H1 (cell line): Measurements from ENCODE around the gene ZNF20. TPM values are rescaled to one million over a fixed set of nuclear protein-coding genes. Genes with fewer than 3 reads are reported as not detected.

Source experiments
- CTCF ChIA-PET: fragments of 300-600 bp; sonication (Branson Sonifier 250); formaldehyde crosslinking; loops from one replicate; lab custom pipeline; 2021; ENCODE audit not compliant: partially characterized antibody; lab: Charles Lee
- POLR2A ChIA-PET: fragments of 300-600 bp; sonication (Branson Sonifier 250); formaldehyde crosslinking; loops from one replicate; lab custom pipeline; 2021; ENCODE audit warnings: inconsistent platforms; ENCODE audit not compliant: partially characterized antibody; lab: Charles Lee
- DNase-seq, 2 experiments: peaks; one replicate each; pipeline versions ENCODE4 v3.0.0 to v3.0.0-alpha.2; 2010 to 2022; ENCODE audit warnings: low spot score in 2 of 2, low read depth in 1 of 2, mixed read lengths in 1 of 2
- FAIRE-seq: peaks from 2 replicates; lab custom pipeline; 2011; peaks lifted over from hg19 to GRCh38; lab: Jason Lieb, UNC
- H2AFZ ChIP-seq: 2 replicates; pipeline ENCODE4 v1.8.1; 2012; ENCODE audit warnings: low read length, inconsistent platforms
- H2AK5ac ChIP-seq: 2 replicates; pipeline ENCODE4 v1.6.1; 2013; ENCODE audit warnings: low read depth, low read length
- H2BK120ac ChIP-seq: replicated peaks from 2 replicates; pipeline ENCODE3; 2013; ENCODE audit warnings: low read depth, low read length, inconsistent platforms
- H2BK12ac ChIP-seq: 2 replicates; pipeline ENCODE4 v1.6.1; 2013; ENCODE audit warnings: low read depth, low read length
- H2BK15ac ChIP-seq: 2 replicates; pipeline ENCODE4 v1.6.1; 2013; ENCODE audit warnings: low read length
- H2BK20ac ChIP-seq: 2 replicates; pipeline ENCODE4 v1.6.1; 2013; ENCODE audit warnings: low read length
- H2BK5ac ChIP-seq: 2 replicates; pipeline ENCODE4 v1.6.1; 2013; ENCODE audit warnings: low read depth, low read length
- H3K14ac ChIP-seq: 2 replicates; pipeline ENCODE4 v1.6.1; 2013; ENCODE audit warnings: inconsistent platforms; ENCODE audit not compliant: insufficient read length
- H3K18ac ChIP-seq: 2 replicates; pipeline ENCODE4 v1.6.1; 2013; ENCODE audit warnings: low read length; ENCODE audit errors: extremely low read depth
- H3K23ac ChIP-seq: 2 replicates; pipeline ENCODE4 v1.6.1; 2013; ENCODE audit warnings: inconsistent platforms; ENCODE audit not compliant: insufficient read length
- H3K23me2 ChIP-seq: 2 replicates; pipeline ENCODE4 v1.6.1; 2013; ENCODE audit warnings: low read depth, low read length
- H3K27ac ChIP-seq: 2 replicates; pipeline ENCODE4 v1.6.1; 2011; ENCODE audit warnings: low read depth, low read length, inconsistent platforms
- H3K27me3 ChIP-seq, 4 experiments: replicated peaks in 1 of 4; 1 replicate in 1 of 4; 2 replicates in 3 of 4; pipeline versions ENCODE4 v1.6.1 to v1.8.1; 2011 to 2013; ENCODE audit warnings: low read length in 3 of 4, mild to moderate bottlenecking in 3 of 4, inconsistent platforms in 2 of 4, mixed read lengths in 2 of 4, moderate library complexity in 1 of 4; ENCODE audit not compliant: control insufficient read depth in 3 of 4, insufficient read depth in 3 of 4; ENCODE audit errors: extremely low read depth in 1 of 4
- H3K36me3 ChIP-seq, 4 experiments: 2 replicates each; pipeline versions ENCODE4 v1.6.1 to v1.8.1; 2011 to 2013; ENCODE audit warnings: mild to moderate bottlenecking in 4 of 4, low read length in 3 of 4, moderate library complexity in 2 of 4, control low read depth in 1 of 4, inconsistent platforms in 1 of 4; ENCODE audit not compliant: insufficient read depth in 4 of 4, control insufficient read depth in 2 of 4
- H3K4ac ChIP-seq: replicated peaks from 2 replicates; pipeline ENCODE3; 2013; ENCODE audit warnings: low read length, low read depth, mixed read lengths, inconsistent platforms; ENCODE audit not compliant: insufficient read length
- H3K4me1 ChIP-seq, 4 experiments: replicated peaks in 1 of 4; 1 replicate in 1 of 4; 2 replicates in 3 of 4; pipeline versions ENCODE4 v1.6.1 to v1.8.1; 2011 to 2013; ENCODE audit warnings: low read length in 3 of 4, inconsistent platforms in 2 of 4, mixed read lengths in 1 of 4; ENCODE audit not compliant: insufficient read depth in 4 of 4, control insufficient read depth in 3 of 4
- H3K4me2 ChIP-seq, 2 experiments: 2 replicates each; pipeline versions ENCODE4 v1.6.1 to v1.8.1; 2011 to 2013; ENCODE audit warnings: low read depth in 2 of 2, low read length in 2 of 2, control low read depth in 1 of 2, inconsistent platforms in 1 of 2, mild to moderate bottlenecking in 1 of 2; ENCODE audit not compliant: insufficient read depth in 1 of 2
- H3K4me3 ChIP-seq, 4 experiments: fragments of 200-600, 300-600 bp in 1 of 4; sonication (generic), shearing (Covaris generic), sonication (Bioruptor Twin) in 1 of 4; 2 replicates each; pipeline versions ENCODE4 v1.5.1 to v1.8.1; 2011 to 2016; ENCODE audit warnings: low read length in 4 of 4, low read depth in 3 of 4, control low read depth in 2 of 4, inconsistent platforms in 2 of 4, mild to moderate bottlenecking in 2 of 4, mixed read lengths in 1 of 4, moderate library complexity in 1 of 4; ENCODE audit not compliant: insufficient read depth in 2 of 4; ENCODE audit errors: extremely low read depth in 1 of 4
- H3K56ac ChIP-seq: replicated peaks from 2 replicates; pipeline ENCODE3; 2013; ENCODE audit warnings: low read depth, mild to moderate bottlenecking, mixed read lengths, low read length, inconsistent platforms; ENCODE audit not compliant: insufficient read length
- H3K79me1 ChIP-seq: 2 replicates; pipeline ENCODE4 v1.6.1; 2013; ENCODE audit warnings: low read depth, low read length, control low read depth
- H3K79me2 ChIP-seq, 2 experiments: 2 replicates each; pipeline versions ENCODE4 v1.6.1 to v1.8.1; 2012 to 2013; ENCODE audit warnings: low read length in 2 of 2, mild to moderate bottlenecking in 2 of 2, inconsistent platforms in 1 of 2; ENCODE audit not compliant: insufficient read depth in 2 of 2, control insufficient read depth in 1 of 2
- H3K9ac ChIP-seq, 4 experiments: replicated peaks in 1 of 4; 1 replicate in 1 of 4; 2 replicates in 3 of 4; pipeline versions ENCODE4 v1.6.1 to v1.8.1; 2011 to 2013; ENCODE audit warnings: low read depth in 3 of 4, low read length in 3 of 4, control low read depth in 2 of 4, mild to moderate bottlenecking in 2 of 4, moderate library complexity in 2 of 4, inconsistent platforms in 1 of 4; ENCODE audit errors: extremely low read depth in 1 of 4
- H3K9me3 ChIP-seq, 2 experiments: 2 replicates each; pipeline versions ENCODE4 v1.6.1 to v1.8.1; 2012 to 2013; ENCODE audit warnings: mild to moderate bottlenecking in 2 of 2, moderate library complexity in 2 of 2, control low read depth in 1 of 2, inconsistent platforms in 1 of 2, low read depth in 1 of 2, low read length in 1 of 2, mixed read lengths in 1 of 2; ENCODE audit not compliant: insufficient read depth in 2 of 2
- H4K20me1 ChIP-seq, 2 experiments: replicated peaks in 1 of 2; 2 replicates each; pipeline versions ENCODE3 to v1.8.1; 2011 to 2013; ENCODE audit warnings: inconsistent platforms in 2 of 2, low read length in 2 of 2, mild to moderate bottlenecking in 1 of 2; ENCODE audit not compliant: insufficient read depth in 2 of 2, control insufficient read depth in 1 of 2
- H4K5ac ChIP-seq: 2 replicates; pipeline ENCODE4 v1.6.1; 2013; ENCODE audit warnings: low read length, low read depth, mixed read lengths, inconsistent platforms; ENCODE audit not compliant: insufficient read length
- H4K8ac ChIP-seq: 2 replicates; pipeline ENCODE4 v1.8.0; 2013; ENCODE audit warnings: mild to moderate bottlenecking, moderate library complexity, low read length, inconsistent platforms; ENCODE audit not compliant: insufficient read depth; ENCODE audit errors: extremely low read depth
- H4K91ac ChIP-seq: replicated peaks from 2 replicates; pipeline ENCODE3; 2013; ENCODE audit warnings: low read length, mixed read lengths, inconsistent platforms; ENCODE audit not compliant: insufficient read length
- E2F6 ChIP-seq: IDR thresholded peaks from 2 replicates; pipeline ENCODE4 v1.6.1; 2012; ENCODE audit warnings: inconsistent platforms
- EP300 ChIP-seq, 2 experiments: IDR thresholded peaks; 1 replicate in 1 of 2; 2 replicates in 1 of 2; pipeline ENCODE4 v1.6.1; 2011 to 2012; ENCODE audit warnings: low read depth in 2 of 2, low read length in 2 of 2, mild to moderate bottlenecking in 2 of 2, borderline replicate concordance in 1 of 2, inconsistent platforms in 1 of 2, moderate library complexity in 1 of 2
- WGBS, 2 experiments: shearing (Covaris generic) in 1 of 2; methylation state at CpG; one replicate each; pipeline versions ENCODE4 v1.1.6 to v1.1.7; 2013 to 2015; ENCODE audit warnings: low lambda C conversion rate in 2 of 2, mixed read lengths in 2 of 2, inconsistent platforms in 1 of 2, low coverage in 1 of 2, missing lambda C conversion rate in 1 of 2; ENCODE audit not compliant: insufficient replicate concordance in 2 of 2, insufficient coverage in 1 of 2, insufficient read length in 1 of 2; ENCODE audit errors: extremely low coverage in 1 of 2, missing lambda C conversion rate in 1 of 2; 5-methylcytosine and 5-hydroxymethylcytosine counted together
- polyA plus RNA-seq, 7 experiments: library from polyadenylated mRNA; depleted of rRNA in 3 of 7; stranded (reverse) in 5 of 7; unstranded in 2 of 7; fragments of >200 nt in 5 of 7; fragments of 200-250 nt in 2 of 7; gene quantifications; 1 replicate in 5 of 7; 2 replicates in 1 of 7; 4 replicates in 1 of 7; pipeline versions ENCODE4 v1.2.1 to v1.2.3, GENCODE V29; 2011 to 2013; ENCODE audit warnings: missing spikeins in 2 of 7, mixed read lengths in 2 of 7
- total RNA-seq: library from RNA; stranded (reverse); fragmentation: NEBNext Ultra II Directional; extraction: Animal tissue kit (Norgen Biotek cat#: 25700); gene quantifications from 2 replicates; pipeline ENCODE4 v1.2.1, GENCODE V29; 2021

Gene ZNF20
- total and polyA plus RNA-seq, 2 of the 8 experiments (the other 6 are each of a cell fraction or from before 2014, with no cell fraction given) = 1.6 to 9.0 TPM

GRCh38 chr19:12092956-12093355, 47.2 kb downstream of the ZNF20 start:
- Histone ChIP-seq H3K36me3 (peaks cover 2 to 33% (median 17%) of the 10 kb centered on the region in 4 experiments; a peak in 6 of 8 replicates), H3K9me3 (peaks cover 4 to 10% of the 10 kb centered on the region in 2 experiments; a peak in 2 of 4 replicates), H3K18ac (no peak overlapping the region; the same call in 1 of the 2 replicates), H3K79me2 (peaks cover 0 to 42% of the 10 kb centered on the region in 2 experiments; a peak in 3 of 4 replicates), H2BK12ac (no peak overlapping the region), H2BK5ac (no peak overlapping the region; the same call in 1 of the 2 replicates), H2BK120ac (no peak overlapping the region), H3K4me2 (peak overlapping the region; percentile 79 to 90), H3K79me1 (peaks cover 3% of the 10 kb centered on the region; the same call in 1 of the 2 replicates), H3K23me2 (0 out of 2 replicates have a peak, but pooled peaks cover 2% of the 10 kb centered on the region), H3K27me3 (no peaks in the 10 kb centered on the region), H2BK15ac (no peak overlapping the region), H3K14ac (no peak overlapping the region), H3K9ac (peak overlapping the region; percentile 89 to 94 (median 91)), H3K4me3 (peak overlapping the region; percentile 62 to 93 (median 76)), H3K4ac (no peak overlapping the region), H2AFZ (no peak overlapping the region), H4K91ac (no peak overlapping the region), H3K56ac (no peak overlapping the region), H4K5ac (no peak overlapping the region), H4K8ac (no peak overlapping the region; the same call in 1 of the 2 replicates), H3K4me1 (no peaks in the 10 kb centered on the region; a peak in 1 of 7 replicates), H2BK20ac (no peak overlapping the region), H4K20me1 (no peaks in the 10 kb centered on the region), H3K27ac (no peak overlapping the region), H2AK5ac (no peak overlapping the region), H3K23ac (no peak overlapping the region)
- WGBS, 2 experiments = 44% methylated on average over 4 of the region's 10 CpGs; no CpG with 5 or more reads in 1 of the 2 experiments
- ChIA-PET CTCF (interaction anchor here (1.1 to 3.2 kb wide), 4 partner anchors 10 to 48 kb away, joined by 3 to 28 read pairs (median 13); partner anchors contain the start of gene ZNF20), POLR2A (interaction anchor here (0.7 to 4.8 kb wide), 9 partner anchors 10 to 556 kb away, joined by 3 to 24 read pairs (median 7); partner anchors contain the start of genes ZNF20 and ZNF844)
- DNase-seq = no peak
- TF ChIP-seq EP300 (IDR thresholded peaks at IDR 0.05; ENCODE audit: borderline replicate concordance in 1 of 2, low read depth in 2 of 2, low read length in 2 of 2) (no peak), E2F6 (peak; percentile 42; the same call in 1 of the 2 replicates)
- no peak for FAIRE-seq
